Spleen (tissue), 11 donors: Measurements from ENCODE around the gene ADORA3. TPM values are rescaled to one million over a fixed set of nuclear protein-coding genes. Genes with fewer than 3 reads are reported as not detected.

ENCODE experiments used
- DNase-seq: peaks from one replicate; pipeline ENCODE4 v3.0.0-alpha.2; 2020
- H3K27ac ChIP-seq, 8 donors: fragments of 200-600 bp; sonication (generic) in 7 of 8; 1 replicate in 4 of 8; 2 replicates in 4 of 8; pipeline versions ENCODE4 v1.5.0 to v1.8.0; 2016 to 2021; ENCODE audit warnings: inconsistent platforms in 4 of 8, mild to moderate bottlenecking in 4 of 8, moderate library complexity in 1 of 8
- H3K27me3 ChIP-seq, 7 donors: fragments of 200-600 bp; sonication (generic) in 6 of 7; replicated peaks in 1 of 7; 1 replicate in 4 of 7; 2 replicates in 3 of 7; pipeline versions ENCODE4 v1.5.0 to v1.8.0; 2016 to 2021; ENCODE audit warnings: inconsistent platforms in 3 of 7, mild to moderate bottlenecking in 1 of 7
- H3K36me3 ChIP-seq, 6 donors: fragments of 200-600 bp; sonication (generic) in 5 of 6; 1 replicate in 4 of 6; 2 replicates in 2 of 6; pipeline versions ENCODE4 v1.5.0 to v1.8.0; 2016 to 2021; ENCODE audit warnings: inconsistent platforms in 2 of 6
- H3K4me1 ChIP-seq, 6 donors: fragments of 200-600 bp; sonication (generic) in 5 of 6; 1 replicate in 3 of 6; 2 replicates in 3 of 6; pipeline versions ENCODE4 v1.5.0 to v1.8.0; 2016 to 2021; ENCODE audit warnings: inconsistent platforms in 3 of 6
- H3K4me3 ChIP-seq, 8 donors: fragments of 200-600 bp; sonication (generic) in 7 of 8; 1 replicate in 4 of 8; 2 replicates in 4 of 8; pipeline versions ENCODE4 v1.5.0 to v1.8.0; 2016 to 2021; ENCODE audit warnings: inconsistent platforms in 4 of 8, mild to moderate bottlenecking in 4 of 8, moderate library complexity in 2 of 8
- H3K9me3 ChIP-seq, 8 donors: fragments of 200-600 bp; sonication (generic) in 7 of 8; 1 replicate in 4 of 8; 2 replicates in 4 of 8; pipeline versions ENCODE4 v1.5.0 to v1.8.0; 2016 to 2021; ENCODE audit warnings: inconsistent platforms in 4 of 8
- CTCF ChIP-seq, 11 experiments: fragments of 200-600 bp in 7 of 11; fragments of 450-650 bp in 4 of 11; sonication (generic) in 4 of 11; IDR thresholded peaks in 8 of 11; conservative IDR thresholded peaks in 3 of 11; 1 replicate in 7 of 11; 2 replicates in 4 of 11; pipeline versions ENCODE4 v1.4.0 to v1.8.0; 2016 to 2021; ENCODE audit warnings: antibody characterized with exemption in 11 of 11, inconsistent platforms in 4 of 11, mild to moderate bottlenecking in 1 of 11
- POLR2A ChIP-seq, 3 donors: fragments of 450-650 bp; IDR thresholded peaks; one replicate each; pipeline ENCODE4 v1.5.1; 2017; ENCODE audit warnings: antibody characterized with exemption in 3 of 3, mild to moderate bottlenecking in 1 of 3
- POLR2AphosphoS5 ChIP-seq, 3 donors: sonication (generic); formaldehyde crosslinking; IDR thresholded peaks; one replicate each; pipeline ENCODE4 v1.5.1; 2017; ENCODE audit warnings: antibody characterized with exemption in 3 of 3
- WGBS, 5 donors: extraction: QIAGEN DNeasy Blood & Tissue Kit in 3 of 5; methylation state at CpG; one replicate each; pipeline versions ENCODE4 v1.1.5 to v1.1.7; 2013 to 2018; 5-methylcytosine and 5-hydroxymethylcytosine counted together
- intact Hi-C: fragments of 100-400 bp; cut with DNase I; formaldehyde crosslinking; loops from one replicate; pipeline ENCODE4 v1.15.0; 2023; ENCODE audit warnings: low total_unique reads
- polyA plus RNA-seq, 3 donors: library from polyadenylated mRNA; stranded (reverse); fragments of 200-250 nt; gene quantifications; one replicate each; pipeline ENCODE4 v1.2.1, GENCODE V29; 2013
- total RNA-seq, 7 donors: library from RNA; depleted of rRNA in 3 of 7; stranded (reverse); fragments of >200 nt in 3 of 7; fragmentation: NEBNext Ultra II Directional in 4 of 7; extraction: Animal tissue kit (Norgen Biotek cat#: 25700) in 4 of 7; gene quantifications; one replicate each; pipeline versions ENCODE4 v1.1.0 to v1.2.1, GENCODE V29; 2016 to 2021
- donor health status: healthy with polysubstance abuse.
- donor health status: DM: no; HTN: no; CAD: no; lungs with moderate emphysema.
- donor health status: DM: no; HTN: no; CAD: no.
- donor health status: Bipolar disorder and iron deficiency.
- donor health status: healthy.
- donor health status: DM: no; HTN: no; CAD: no.
- donor health status: DM: yes; HTN: yes; CAD: no.

ADORA3 gene
- total and polyA plus RNA-seq, 10 donors: 0.37 to 11.2 (median 5.0) TPM

DNA sequence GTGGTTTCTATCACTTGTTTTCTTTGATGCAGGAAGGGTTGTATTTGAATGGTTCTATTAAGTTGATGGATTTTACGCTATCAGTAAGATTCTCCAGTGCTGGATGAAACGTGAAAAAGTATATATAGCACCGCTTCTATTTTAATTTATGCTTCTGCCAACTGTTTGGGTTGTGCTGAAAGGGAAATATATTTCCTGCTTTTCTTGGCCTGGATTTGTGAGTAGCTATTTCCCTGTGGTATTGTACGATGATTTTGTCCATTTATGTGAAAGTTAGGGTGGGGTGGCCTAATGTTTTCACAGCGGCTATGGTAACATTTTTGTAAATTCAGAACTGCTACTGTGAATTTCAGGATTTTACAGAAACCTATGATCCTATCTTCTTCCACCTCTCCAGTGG lies 29.3 kb downstream of the ADORA3 start:
- no peaks in the 10 kb centered on the region for H3K27me3 ChIP-seq
- intact Hi-C loops: no loop called here
- peak overlapping the region in 7 of 8 donors; percentile 21 to 67 (median 32) for H3K4me3 ChIP-seq
- H3K36me3 ChIP-seq: peaks cover 0 to 37% (median 8%) of the 10 kb centered on the region in 6 donors
- no peaks in the 10 kb centered on the region for H3K9me3 ChIP-seq
- no peak for DNase-seq
- TF ChIP-seq CTCF (IDR thresholded peaks at IDR 0.05 in 8 of 11, conservative IDR thresholded peaks at IDR 0.05 in 3 of 11) (no peak), POLR2A (IDR thresholded peaks at IDR 0.05) (no peak), POLR2AphosphoS5 (IDR thresholded peaks at IDR 0.05) (no peak)
- H3K4me1 ChIP-seq: peaks cover 23 to 96% (median 73%) of the 10 kb centered on the region in 6 donors
- 19 to 43% (median 24%) methylated on average over 5 of the region's 5 CpGs for WGBS, 5 donors
- H3K27ac ChIP-seq: peak overlapping the region; percentile 76 to 94 (median 90)

GRCh38 chr1:111471538-111471937 lies 31.9 kb downstream of the ADORA3 start:
- no peak for DNase-seq
- intact Hi-C loops: no loop called here
- Histone ChIP-seq H3K27ac (peak overlapping the region; percentile 75 to 94 (median 90)), H3K4me1 (peaks cover 15 to 70% (median 52%) of the 10 kb centered on the region in 6 donors), H3K27me3 (no peaks in the 10 kb centered on the region), H3K4me3 (peak overlapping the region in 1 of 8 donors; percentile 39), H3K9me3 (no peaks in the 10 kb centered on the region), H3K36me3 (peaks cover 0 to 41% (median 13%) of the 10 kb centered on the region in 6 donors)
- TF ChIP-seq POLR2AphosphoS5 (IDR thresholded peaks at IDR 0.05): no peak
- no peak for TF ChIP-seq POLR2A (IDR thresholded peaks at IDR 0.05)
- TF ChIP-seq CTCF (IDR thresholded peaks at IDR 0.05 in 8 of 11, conservative IDR thresholded peaks at IDR 0.05 in 3 of 11): no peak
- 84 to 95% (median 89%) methylated on average over 3 of the region's 3 CpGs for WGBS, 5 donors

- intact Hi-C loops: no loop called here
- peak; percentile 90 for DNase-seq
Measured at GRCh38 chr1:111471012-111471411, 32.4 kb downstream of the ADORA3 start.

More at GRCh38 chr1:111471012-111471411, 32.4 kb downstream of the ADORA3 start:
- TF ChIP-seq POLR2AphosphoS5 (IDR thresholded peaks at IDR 0.05) (peak in 1 of 3 donors; percentile 88), CTCF (IDR thresholded peaks at IDR 0.05 in 8 of 11, conservative IDR thresholded peaks at IDR 0.05 in 3 of 11) (peak in 1 of 11 experiments; percentile 16), POLR2A (IDR thresholded peaks at IDR 0.05) (peak in 1 of 3 donors; percentile 43)
- H3K27ac ChIP-seq: peak overlapping the region; percentile 75 to 94 (median 90)
- WGBS, 5 donors: 10 to 21% (median 18%) methylated on average over 3 of the region's 3 CpGs
- H3K9me3 ChIP-seq: no peaks in the 10 kb centered on the region
- H3K36me3 ChIP-seq: peaks cover 0 to 39% (median 13%) of the 10 kb centered on the region in 6 donors
- no peaks in the 10 kb centered on the region for H3K27me3 ChIP-seq
- peak overlapping the region in 2 of 8 donors; percentile 2 to 46 for H3K4me3 ChIP-seq
- peaks cover 15 to 65% (median 47%) of the 10 kb centered on the region in 6 donors for H3K4me1 ChIP-seq
